NB4 (cell line): ENCODE results near the gene TMEM232.

Experiments used
- CTCF ChIP-seq: IDR thresholded peaks from one replicate; pipeline ENCODE4 v1.5.1; 2012; ENCODE audit warnings: low read depth, low read length
- MYC ChIP-seq: IDR thresholded peaks from 2 replicates; pipeline ENCODE4 v1.6.1; 2011; ENCODE audit warnings: low read depth, low read length
- POLR2A ChIP-seq: IDR thresholded peaks from 2 replicates; pipeline ENCODE4 v1.6.1; 2011; ENCODE audit warnings: mild to moderate bottlenecking; ENCODE audit not compliant: insufficient read length; ENCODE audit errors: extremely low read depth

DNA sequence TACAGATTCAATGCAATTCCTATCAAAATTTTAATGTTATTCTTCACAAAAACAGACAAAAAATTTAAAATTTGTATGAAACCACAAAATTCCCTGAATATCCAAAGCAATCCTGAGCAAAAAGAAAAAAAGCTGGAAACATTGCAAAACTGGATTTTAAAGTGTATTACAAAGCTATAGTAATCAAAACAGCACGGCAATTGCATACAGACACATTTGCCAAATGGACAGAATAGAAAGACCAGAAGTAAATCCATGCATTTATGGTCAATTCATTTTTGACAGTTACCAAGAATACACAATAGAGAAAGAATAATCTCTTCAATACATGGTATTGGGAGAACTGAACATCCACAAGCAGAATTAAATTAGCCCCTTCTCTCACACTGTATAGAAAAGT, 110.5 kb downstream of the TMEM232 start:
- no peak for TF ChIP-seq POLR2A
- TF ChIP-seq CTCF = no peak
- no peak for TF ChIP-seq MYC
